HEK293 (cell line): ENCODE results near the gene TMEM250.

Experiments used
- CTCF ChIA-PET: fragments of 350-600 bp; formaldehyde crosslinking; extraction: SDS; loops from one replicate; lab custom pipeline; 2021; ENCODE audit warnings: antibody characterized with exemption; lab: Yijun Ruan, JAX
- POLR2A ChIA-PET: fragments of 300-600 bp; formaldehyde crosslinking; extraction: SDS; loops from one replicate; lab custom pipeline; 2020; ENCODE audit warnings: antibody characterized with exemption, inconsistent platforms; lab: Yijun Ruan, JAX
- H3K27ac ChIP-seq: fragments of 200-500 bp; sonication (Bioruptor generic); 2 replicates; pipeline ENCODE4 v1.5.1; 2014; ENCODE audit warnings: low read depth, low read length, control low read depth, inconsistent platforms; ENCODE audit errors: extremely low read depth
- H3K36me3 ChIP-seq, 2 experiments: fragments of 200-500 bp in 1 of 2; sonication (Bioruptor generic) in 1 of 2; 1 replicate in 1 of 2; 2 replicates in 1 of 2; pipeline ENCODE4 v1.5.1; 2014 to 2017; ENCODE audit warnings: inconsistent platforms in 2 of 2, low read length in 2 of 2; ENCODE audit not compliant: control insufficient read depth in 2 of 2, insufficient read depth in 1 of 2
- H3K4me1 ChIP-seq: fragments of 200-500 bp; sonication (Bioruptor generic); 2 replicates; pipeline ENCODE4 v1.5.1; 2014; ENCODE audit warnings: mild to moderate bottlenecking, low read length, inconsistent platforms; ENCODE audit not compliant: control insufficient read depth, insufficient read depth
- H3K4me3 ChIP-seq: 2 replicates; pipeline ENCODE4 v1.5.1; 2011; ENCODE audit warnings: low read depth, mild to moderate bottlenecking, control low read depth, low read length, moderate library complexity
- H3K9me3 ChIP-seq: fragments of 200-500 bp; sonication (Bioruptor generic); 2 replicates; pipeline ENCODE4 v1.5.1; 2014; ENCODE audit warnings: low read depth, low read length, inconsistent platforms; ENCODE audit not compliant: control insufficient read depth, insufficient read depth
- GLIS2 ChIP-seq: fragments of 450-650 bp; formaldehyde crosslinking; IDR thresholded peaks from 2 replicates; pipeline ENCODE4 v1.5.1; 2016; ENCODE audit warnings: missing biosample characterization, missing genetic modification characterization
- KLF8 ChIP-seq: fragments of 450-650 bp; formaldehyde crosslinking; IDR thresholded peaks from 2 replicates; pipeline ENCODE4 v1.5.1; 2016; ENCODE audit warnings: missing biosample characterization, missing genetic modification characterization
- KLF9 ChIP-seq: fragments of 450-650 bp; formaldehyde crosslinking; IDR thresholded peaks from 2 replicates; pipeline ENCODE4 v1.5.1; 2016; ENCODE audit warnings: missing biosample characterization, missing genetic modification characterization, low read depth
- SCRT1 ChIP-seq: fragments of 450-650 bp; formaldehyde crosslinking; IDR thresholded peaks from 2 replicates; pipeline ENCODE4 v1.5.1; 2016; ENCODE audit warnings: missing biosample characterization, missing genetic modification characterization, borderline replicate concordance
- YY1 ChIP-seq: fragments of 450-650 bp; formaldehyde crosslinking; IDR thresholded peaks from 2 replicates; pipeline ENCODE4 v1.5.1; 2018; ENCODE audit warnings: missing biosample characterization, missing genetic modification characterization
- ZBTB1 ChIP-seq: fragments of 450-650 bp; formaldehyde crosslinking; IDR thresholded peaks from 2 replicates; pipeline ENCODE4 v1.5.1; 2016; ENCODE audit warnings: missing biosample characterization, missing genetic modification characterization
- ZBTB48 ChIP-seq: fragments of 450-650 bp; formaldehyde crosslinking; IDR thresholded peaks from 2 replicates; pipeline ENCODE4 v1.5.1; 2016; ENCODE audit warnings: missing biosample characterization, missing genetic modification characterization
- ZFHX2 ChIP-seq: fragments of 450-650 bp; formaldehyde crosslinking; conservative IDR thresholded peaks from 2 replicates; pipeline ENCODE4 v1.5.1; 2016; ENCODE audit warnings: missing biosample characterization, missing genetic modification characterization
- ZIC2 ChIP-seq: fragments of 450-650 bp; formaldehyde crosslinking; IDR thresholded peaks from 2 replicates; pipeline ENCODE4 v1.5.1; 2016; ENCODE audit warnings: missing biosample characterization, missing genetic modification characterization
- ZNF114 ChIP-seq: fragments of 450-650 bp; formaldehyde crosslinking; IDR thresholded peaks from 2 replicates; pipeline ENCODE4 v1.5.0; 2017; ENCODE audit warnings: missing biosample characterization, missing genetic modification characterization
- ZNF146 ChIP-seq: fragments of 450-650 bp; formaldehyde crosslinking; IDR thresholded peaks from 2 replicates; pipeline ENCODE4 v1.5.1; 2016; ENCODE audit warnings: missing biosample characterization, missing genetic modification characterization
- ZNF155 ChIP-seq: fragments of 450-650 bp; formaldehyde crosslinking; IDR thresholded peaks from 2 replicates; pipeline ENCODE4 v1.5.1; 2016; ENCODE audit warnings: missing biosample characterization, missing genetic modification characterization
- ZNF202 ChIP-seq: fragments of 450-650 bp; formaldehyde crosslinking; IDR thresholded peaks from 2 replicates; pipeline ENCODE4 v1.5.1; 2016; ENCODE audit warnings: missing biosample characterization, missing genetic modification characterization, borderline replicate concordance
- ZNF311 ChIP-seq: fragments of 450-650 bp; formaldehyde crosslinking; IDR thresholded peaks from 2 replicates; pipeline ENCODE4 v1.5.1; 2017; ENCODE audit warnings: missing biosample characterization, missing genetic modification characterization, borderline replicate concordance
- ZNF335 ChIP-seq: fragments of 450-650 bp; formaldehyde crosslinking; conservative IDR thresholded peaks from 2 replicates; pipeline ENCODE4 v1.5.1; 2016; ENCODE audit warnings: missing biosample characterization, missing genetic modification characterization
- ZNF426 ChIP-seq: fragments of 450-650 bp; formaldehyde crosslinking; IDR thresholded peaks from 2 replicates; pipeline ENCODE4 v1.5.1; 2017; ENCODE audit warnings: missing biosample characterization, missing genetic modification characterization, mild to moderate bottlenecking, inconsistent platforms, moderate library complexity
- ZNF624 ChIP-seq: fragments of 450-650 bp; formaldehyde crosslinking; IDR thresholded peaks from 2 replicates; pipeline ENCODE4 v1.5.1; 2017; ENCODE audit warnings: missing biosample characterization, missing genetic modification characterization
- ZNF658 ChIP-seq: fragments of 450-650 bp; formaldehyde crosslinking; IDR thresholded peaks from 2 replicates; pipeline ENCODE4; 2016; ENCODE audit warnings: missing biosample characterization, missing genetic modification characterization
- ZNF777 ChIP-seq: fragments of 450-650 bp; formaldehyde crosslinking; IDR thresholded peaks from 2 replicates; pipeline ENCODE4 v1.5.1; 2017; ENCODE audit warnings: missing biosample characterization, missing genetic modification characterization, borderline replicate concordance
- ZNF837 ChIP-seq: fragments of 450-650 bp; formaldehyde crosslinking; IDR thresholded peaks from 2 replicates; pipeline ENCODE4 v1.5.1; 2016; ENCODE audit warnings: missing biosample characterization, missing genetic modification characterization
- TF ChIP-seq, protein P1 (sequence below): fragments of 450-650 bp; formaldehyde crosslinking; IDR thresholded peaks from 2 replicates; pipeline ENCODE4 v1.5.1; 2016; ENCODE audit warnings: missing biosample characterization, missing genetic modification characterization
- TF ChIP-seq, protein P2 (sequence below): fragments of 450-650 bp; formaldehyde crosslinking; IDR thresholded peaks from 2 replicates; pipeline ENCODE4 v1.5.1; 2016; ENCODE audit warnings: missing biosample characterization, missing genetic modification characterization
- TF ChIP-seq, protein P3 (sequence below): fragments of 450-650 bp; formaldehyde crosslinking; IDR thresholded peaks from 2 replicates; pipeline ENCODE4 v1.5.1; 2016; ENCODE audit warnings: missing biosample characterization, missing genetic modification characterization
- TF ChIP-seq, protein P4 (sequence below): IDR thresholded peaks from 2 replicates; pipeline ENCODE4 v1.6.1; 2011; ENCODE audit warnings: mild to moderate bottlenecking, low read depth, low read length, borderline replicate concordance
- TF ChIP-seq, protein P5 (sequence below): fragments of 450-650 bp; formaldehyde crosslinking; IDR thresholded peaks from 2 replicates; pipeline ENCODE4 v1.5.1; 2016; ENCODE audit warnings: missing biosample characterization, missing genetic modification characterization
- TF ChIP-seq, protein P6 (sequence below): fragments of 450-650 bp; formaldehyde crosslinking; IDR thresholded peaks from 2 replicates; pipeline ENCODE4 v1.5.1; 2016; ENCODE audit warnings: missing biosample characterization, missing genetic modification characterization
- TF ChIP-seq, protein P7 (sequence below): fragments of 450-650 bp; formaldehyde crosslinking; IDR thresholded peaks from 2 replicates; pipeline ENCODE4 v1.5.1; 2017; ENCODE audit warnings: missing biosample characterization, mild to moderate bottlenecking, missing genetic modification characterization, moderate library complexity

The TMEM250 gene

DNA sequence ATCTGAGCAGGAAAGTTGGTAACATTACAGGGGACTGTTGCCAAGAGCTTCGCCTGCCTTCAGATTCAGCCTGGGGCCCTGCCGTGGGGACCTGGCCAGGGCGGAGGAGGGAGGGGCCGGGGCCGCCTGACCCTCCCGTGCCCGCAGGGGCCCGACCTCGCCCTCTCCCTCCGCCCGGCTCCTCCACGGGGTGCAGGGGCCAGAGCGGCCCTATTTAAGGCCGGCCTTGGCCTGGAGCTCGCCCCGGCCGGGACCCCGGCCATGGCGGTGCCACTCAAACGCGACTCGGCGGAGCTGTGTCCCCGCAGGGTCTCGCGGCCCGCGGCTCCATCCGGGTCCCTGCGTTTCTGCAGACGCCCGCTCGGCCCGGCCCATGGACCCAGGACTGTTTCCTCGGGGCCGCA is 757 bp downstream of the TMEM250 start (continued):
- TF ChIP-seq, protein P1, sequence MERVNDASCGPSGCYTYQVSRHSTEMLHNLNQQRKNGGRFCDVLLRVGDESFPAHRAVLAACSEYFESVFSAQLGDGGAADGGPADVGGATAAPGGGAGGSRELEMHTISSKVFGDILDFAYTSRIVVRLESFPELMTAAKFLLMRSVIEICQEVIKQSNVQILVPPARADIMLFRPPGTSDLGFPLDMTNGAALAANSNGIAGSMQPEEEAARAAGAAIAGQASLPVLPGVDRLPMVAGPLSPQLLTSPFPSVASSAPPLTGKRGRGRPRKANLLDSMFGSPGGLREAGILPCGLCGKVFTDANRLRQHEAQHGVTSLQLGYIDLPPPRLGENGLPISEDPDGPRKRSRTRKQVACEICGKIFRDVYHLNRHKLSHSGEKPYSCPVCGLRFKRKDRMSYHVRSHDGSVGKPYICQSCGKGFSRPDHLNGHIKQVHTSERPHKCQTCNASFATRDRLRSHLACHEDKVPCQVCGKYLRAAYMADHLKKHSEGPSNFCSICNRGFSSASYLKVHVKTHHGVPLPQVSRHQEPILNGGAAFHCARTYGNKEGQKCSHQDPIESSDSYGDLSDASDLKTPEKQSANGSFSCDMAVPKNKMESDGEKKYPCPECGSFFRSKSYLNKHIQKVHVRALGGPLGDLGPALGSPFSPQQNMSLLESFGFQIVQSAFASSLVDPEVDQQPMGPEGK (tag by site-specific recombination), result peak; percentile 19; the same call in 1 of the 2 replicates
- TF ChIP-seq ZNF202 (tag by site-specific recombination), result no peak
- TF ChIP-seq ZBTB1 (tag by site-specific recombination), result no peak
- peak; percentile 50 for TF ChIP-seq KLF9
- TF ChIP-seq SCRT1 (tag by site-specific recombination), result no peak
- TF ChIP-seq, protein P2, sequence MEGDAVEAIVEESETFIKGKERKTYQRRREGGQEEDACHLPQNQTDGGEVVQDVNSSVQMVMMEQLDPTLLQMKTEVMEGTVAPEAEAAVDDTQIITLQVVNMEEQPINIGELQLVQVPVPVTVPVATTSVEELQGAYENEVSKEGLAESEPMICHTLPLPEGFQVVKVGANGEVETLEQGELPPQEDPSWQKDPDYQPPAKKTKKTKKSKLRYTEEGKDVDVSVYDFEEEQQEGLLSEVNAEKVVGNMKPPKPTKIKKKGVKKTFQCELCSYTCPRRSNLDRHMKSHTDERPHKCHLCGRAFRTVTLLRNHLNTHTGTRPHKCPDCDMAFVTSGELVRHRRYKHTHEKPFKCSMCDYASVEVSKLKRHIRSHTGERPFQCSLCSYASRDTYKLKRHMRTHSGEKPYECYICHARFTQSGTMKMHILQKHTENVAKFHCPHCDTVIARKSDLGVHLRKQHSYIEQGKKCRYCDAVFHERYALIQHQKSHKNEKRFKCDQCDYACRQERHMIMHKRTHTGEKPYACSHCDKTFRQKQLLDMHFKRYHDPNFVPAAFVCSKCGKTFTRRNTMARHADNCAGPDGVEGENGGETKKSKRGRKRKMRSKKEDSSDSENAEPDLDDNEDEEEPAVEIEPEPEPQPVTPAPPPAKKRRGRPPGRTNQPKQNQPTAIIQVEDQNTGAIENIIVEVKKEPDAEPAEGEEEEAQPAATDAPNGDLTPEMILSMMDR (tag by site-specific recombination), result 0 out of 2 replicates have a peak, but pooled peaks have one; percentile 7
- TF ChIP-seq YY1 (tag by site-specific recombination), result peak; percentile 41; the same call in 1 of the 2 replicates
- TF ChIP-seq, protein P3, sequence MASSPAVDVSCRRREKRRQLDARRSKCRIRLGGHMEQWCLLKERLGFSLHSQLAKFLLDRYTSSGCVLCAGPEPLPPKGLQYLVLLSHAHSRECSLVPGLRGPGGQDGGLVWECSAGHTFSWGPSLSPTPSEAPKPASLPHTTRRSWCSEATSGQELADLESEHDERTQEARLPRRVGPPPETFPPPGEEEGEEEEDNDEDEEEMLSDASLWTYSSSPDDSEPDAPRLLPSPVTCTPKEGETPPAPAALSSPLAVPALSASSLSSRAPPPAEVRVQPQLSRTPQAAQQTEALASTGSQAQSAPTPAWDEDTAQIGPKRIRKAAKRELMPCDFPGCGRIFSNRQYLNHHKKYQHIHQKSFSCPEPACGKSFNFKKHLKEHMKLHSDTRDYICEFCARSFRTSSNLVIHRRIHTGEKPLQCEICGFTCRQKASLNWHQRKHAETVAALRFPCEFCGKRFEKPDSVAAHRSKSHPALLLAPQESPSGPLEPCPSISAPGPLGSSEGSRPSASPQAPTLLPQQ (tag by site-specific recombination), result peak; percentile 28; the same call in 1 of the 2 replicates
- peak; percentile 52 for TF ChIP-seq ZBTB48
- TF ChIP-seq ZNF658 (tag by site-specific recombination), result no peak
- peak; percentile 69; the same call in 1 of the 2 replicates for TF ChIP-seq KLF8 (tag by site-specific recombination)
- TF ChIP-seq, protein P4, sequence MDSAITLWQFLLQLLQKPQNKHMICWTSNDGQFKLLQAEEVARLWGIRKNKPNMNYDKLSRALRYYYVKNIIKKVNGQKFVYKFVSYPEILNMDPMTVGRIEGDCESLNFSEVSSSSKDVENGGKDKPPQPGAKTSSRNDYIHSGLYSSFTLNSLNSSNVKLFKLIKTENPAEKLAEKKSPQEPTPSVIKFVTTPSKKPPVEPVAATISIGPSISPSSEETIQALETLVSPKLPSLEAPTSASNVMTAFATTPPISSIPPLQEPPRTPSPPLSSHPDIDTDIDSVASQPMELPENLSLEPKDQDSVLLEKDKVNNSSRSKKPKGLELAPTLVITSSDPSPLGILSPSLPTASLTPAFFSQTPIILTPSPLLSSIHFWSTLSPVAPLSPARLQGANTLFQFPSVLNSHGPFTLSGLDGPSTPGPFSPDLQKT, result no peak
- TF ChIP-seq, protein P5, sequence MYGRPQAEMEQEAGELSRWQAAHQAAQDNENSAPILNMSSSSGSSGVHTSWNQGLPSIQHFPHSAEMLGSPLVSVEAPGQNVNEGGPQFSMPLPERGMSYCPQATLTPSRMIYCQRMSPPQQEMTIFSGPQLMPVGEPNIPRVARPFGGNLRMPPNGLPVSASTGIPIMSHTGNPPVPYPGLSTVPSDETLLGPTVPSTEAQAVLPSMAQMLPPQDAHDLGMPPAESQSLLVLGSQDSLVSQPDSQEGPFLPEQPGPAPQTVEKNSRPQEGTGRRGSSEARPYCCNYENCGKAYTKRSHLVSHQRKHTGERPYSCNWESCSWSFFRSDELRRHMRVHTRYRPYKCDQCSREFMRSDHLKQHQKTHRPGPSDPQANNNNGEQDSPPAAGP (tag by site-specific recombination), result peak; percentile 83
- TF ChIP-seq, protein P6, sequence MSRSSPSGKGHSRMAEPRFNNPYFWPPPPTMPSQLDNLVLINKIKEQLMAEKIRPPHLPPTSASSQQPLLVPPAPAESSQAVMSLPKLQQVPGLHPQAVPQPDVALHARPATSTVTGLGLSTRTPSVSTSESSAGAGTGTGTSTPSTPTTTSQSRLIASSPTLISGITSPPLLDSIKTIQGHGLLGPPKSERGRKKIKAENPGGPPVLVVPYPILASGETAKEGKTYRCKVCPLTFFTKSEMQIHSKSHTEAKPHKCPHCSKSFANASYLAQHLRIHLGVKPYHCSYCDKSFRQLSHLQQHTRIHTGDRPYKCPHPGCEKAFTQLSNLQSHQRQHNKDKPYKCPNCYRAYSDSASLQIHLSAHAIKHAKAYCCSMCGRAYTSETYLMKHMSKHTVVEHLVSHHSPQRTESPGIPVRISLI, result no peak
- no peak for TF ChIP-seq ZNF777 (tag by site-specific recombination)
- no peak for TF ChIP-seq ZNF624 (tag by site-specific recombination)
- no peak for TF ChIP-seq ZNF114 (tag by site-specific recombination)

DNA sequence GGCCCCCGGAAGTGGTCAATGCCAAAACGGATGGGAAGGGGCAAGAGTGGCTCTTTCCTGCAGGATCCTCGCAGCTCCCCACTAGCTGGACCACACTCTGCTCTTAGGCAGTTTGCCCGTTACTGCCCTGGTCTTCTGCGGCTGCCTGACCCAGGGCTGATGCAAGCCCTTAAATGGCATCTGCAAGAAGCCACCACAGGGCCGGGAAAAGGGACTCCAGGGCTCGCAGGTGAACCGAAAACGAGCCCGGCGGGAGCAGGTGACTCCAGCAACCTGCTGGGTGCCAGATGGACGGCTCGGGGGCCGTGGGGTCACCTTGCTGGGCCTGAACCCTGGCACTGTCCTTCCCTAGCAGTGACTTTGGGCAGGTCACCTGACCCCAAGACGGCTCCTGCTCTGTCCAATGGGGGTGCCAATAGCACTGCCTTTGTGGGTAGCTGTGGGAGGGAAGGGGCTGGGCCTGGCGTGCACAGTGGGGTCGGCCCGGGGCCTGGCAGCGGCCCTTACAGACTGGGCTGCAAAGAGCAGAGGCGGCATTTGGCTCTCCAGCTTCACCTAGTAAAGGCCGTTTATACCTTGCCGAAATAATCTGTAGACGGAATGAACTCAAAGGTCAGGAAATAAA is 1.3 kb downstream of the TMEM250 start:
- peaks cover 0 to 33% of the 10 kb centered on the region in 2 experiments; a peak in 1 of 3 replicates for H3K36me3 ChIP-seq
- H3K27ac ChIP-seq, result peak overlapping the region; percentile 97
- ChIA-PET POLR2A (interaction anchor here (0.8 to 2.3 kb wide), 11 partner anchors 9 to 1435 kb away, joined by 3 to 15 read pairs (median 4); partner anchors contain the start of gene UBAC1), CTCF (interaction anchor here (0.5 to 1.2 kb wide), 7 partner anchors 14 to 246 kb away, joined by 3 to 8 read pairs (median 4); no protein-coding TSS in a partner anchor)
- peak overlapping the region; percentile 55 for H3K4me3 ChIP-seq
- 0 out of 2 replicates have a peak, but pooled peaks cover 2% of the 10 kb centered on the region for H3K4me1 ChIP-seq
- H3K9me3 ChIP-seq, result no peaks in the 10 kb centered on the region
- no peak for TF ChIP-seq ZNF837
- TF ChIP-seq ZNF146 (tag by site-specific recombination), result no peak
- TF ChIP-seq GLIS2 (tag by site-specific recombination), result peak; percentile 14; the same call in 1 of the 2 replicates
- no peak for TF ChIP-seq ZIC2 (tag by site-specific recombination)
- TF ChIP-seq ZNF335 (tag by site-specific recombination), result peak; percentile 90; the same call in 1 of the 2 replicates
- TF ChIP-seq, protein P7, sequence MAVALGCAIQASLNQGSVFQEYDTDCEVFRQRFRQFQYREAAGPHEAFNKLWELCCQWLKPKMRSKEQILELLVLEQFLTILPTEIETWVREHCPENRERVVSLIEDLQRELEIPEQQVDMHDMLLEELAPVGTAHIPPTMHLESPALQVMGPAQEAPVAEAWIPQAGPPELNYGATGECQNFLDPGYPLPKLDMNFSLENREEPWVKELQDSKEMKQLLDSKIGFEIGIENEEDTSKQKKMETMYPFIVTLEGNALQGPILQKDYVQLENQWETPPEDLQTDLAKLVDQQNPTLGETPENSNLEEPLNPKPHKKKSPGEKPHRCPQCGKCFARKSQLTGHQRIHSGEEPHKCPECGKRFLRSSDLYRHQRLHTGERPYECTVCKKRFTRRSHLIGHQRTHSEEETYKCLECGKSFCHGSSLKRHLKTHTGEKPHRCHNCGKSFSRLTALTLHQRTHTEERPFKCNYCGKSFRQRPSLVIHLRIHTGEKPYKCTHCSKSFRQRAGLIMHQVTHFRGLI, result no peak
- TF ChIP-seq ZNF155 (tag by site-specific recombination), result no peak
- peak; percentile 68 for TF ChIP-seq ZFHX2 (tag by site-specific recombination)
- TF ChIP-seq ZNF426 (tag by site-specific recombination), result no peak
- TF ChIP-seq ZNF311 (tag by site-specific recombination), result no peak
